ENCODE data around the gene BSN.
"Not testable (repeated sequence)": the region's sequence is repeated elsewhere in the genome, so short reads cannot be mapped to it uniquely, and the experiment has no call there.

Gene BSN

DNA sequence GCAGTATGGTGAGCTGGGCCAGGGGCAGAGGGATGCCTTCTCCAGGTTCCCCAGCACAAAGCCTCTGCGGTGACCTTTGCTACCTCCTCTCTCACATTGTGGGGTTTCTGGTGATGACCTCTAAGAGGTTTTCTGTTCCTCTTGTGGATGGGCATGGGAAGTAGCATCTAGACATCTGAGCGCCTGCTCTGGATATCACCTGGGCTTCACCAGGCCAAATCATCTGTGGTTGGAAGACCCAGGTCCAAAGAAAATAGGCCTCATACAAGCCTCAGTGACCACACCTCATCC lies 126.9 kb downstream of the BSN start:
- peaks cover 78% of the 10 kb centered on the region for H3K36me3 ChIP-seq (ENCODE audit: insufficient read depth, low read length)
- no peaks in the 10 kb centered on the region for H4K20me1 ChIP-seq (ENCODE audit: insufficient read depth, low read length)
- no peaks in the 10 kb centered on the region for H3K27me3 ChIP-seq (ENCODE audit: insufficient read depth, low read length)
- no peaks in the 10 kb centered on the region for H3K9me2 ChIP-seq (ENCODE audit: low read depth, low read length)
- H3F3A ChIP-seq (ENCODE audit: insufficient read depth, low read length), result no peaks in the 10 kb centered on the region
- no peaks in the 10 kb centered on the region for H3K79me2 ChIP-seq (ENCODE audit: insufficient read depth, low read length)
- H3K27ac ChIP-seq (ENCODE audit: low read depth, low read length, poor library complexity, severe bottlenecking), result no peak overlapping the region
- H3K9me3 ChIP-seq (ENCODE audit: low read length), result no peaks in the 10 kb centered on the region
- no peak overlapping the region for H3K4me3 ChIP-seq (ENCODE audit: low read depth, low read length, poor library complexity, severe bottlenecking)
- no peaks in the 10 kb centered on the region for H3K4me1 ChIP-seq (ENCODE audit: insufficient read depth, low read length, severe bottlenecking)
- TF ChIP-seq EZH2 (IDR thresholded peaks at IDR 0.05; ENCODE audit: borderline replicate concordance, low read length), result no peak
- TF ChIP-seq, protein P1, sequence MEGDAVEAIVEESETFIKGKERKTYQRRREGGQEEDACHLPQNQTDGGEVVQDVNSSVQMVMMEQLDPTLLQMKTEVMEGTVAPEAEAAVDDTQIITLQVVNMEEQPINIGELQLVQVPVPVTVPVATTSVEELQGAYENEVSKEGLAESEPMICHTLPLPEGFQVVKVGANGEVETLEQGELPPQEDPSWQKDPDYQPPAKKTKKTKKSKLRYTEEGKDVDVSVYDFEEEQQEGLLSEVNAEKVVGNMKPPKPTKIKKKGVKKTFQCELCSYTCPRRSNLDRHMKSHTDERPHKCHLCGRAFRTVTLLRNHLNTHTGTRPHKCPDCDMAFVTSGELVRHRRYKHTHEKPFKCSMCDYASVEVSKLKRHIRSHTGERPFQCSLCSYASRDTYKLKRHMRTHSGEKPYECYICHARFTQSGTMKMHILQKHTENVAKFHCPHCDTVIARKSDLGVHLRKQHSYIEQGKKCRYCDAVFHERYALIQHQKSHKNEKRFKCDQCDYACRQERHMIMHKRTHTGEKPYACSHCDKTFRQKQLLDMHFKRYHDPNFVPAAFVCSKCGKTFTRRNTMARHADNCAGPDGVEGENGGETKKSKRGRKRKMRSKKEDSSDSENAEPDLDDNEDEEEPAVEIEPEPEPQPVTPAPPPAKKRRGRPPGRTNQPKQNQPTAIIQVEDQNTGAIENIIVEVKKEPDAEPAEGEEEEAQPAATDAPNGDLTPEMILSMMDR (IDR thresholded peaks at IDR 0.05; ENCODE audit: low read length), result no peak
- H3K4me2 ChIP-seq (ENCODE audit: low read length), result no peak overlapping the region
- no peak overlapping the region for H3K9ac ChIP-seq (ENCODE audit: low read length)
- H2AFZ ChIP-seq (ENCODE audit: low read length), result no peak overlapping the region

DNA sequence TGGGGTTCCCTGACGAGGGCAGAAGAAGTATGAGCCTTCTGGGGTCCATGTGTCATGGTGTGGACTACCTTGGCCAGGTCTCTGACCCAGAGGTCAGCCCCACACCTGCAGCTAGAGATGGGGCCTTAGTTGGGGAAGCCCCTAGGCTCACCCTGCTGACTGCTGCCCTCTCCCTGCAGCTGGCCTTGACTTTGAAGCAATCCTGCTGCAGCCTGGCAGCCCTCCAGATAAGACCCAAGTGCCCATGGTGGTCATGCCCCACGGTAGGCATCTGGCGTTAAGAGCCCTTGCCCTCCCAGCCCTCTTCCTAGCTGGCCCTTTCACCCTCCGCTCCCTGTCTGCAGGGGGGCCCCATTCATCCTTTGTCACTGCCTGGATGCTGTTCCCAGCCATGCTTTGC lies 127.3 kb downstream of the BSN start:
- Histone ChIP-seq H3K4me3 (ENCODE audit: low read depth, low read length, poor library complexity, severe bottlenecking) (no peak overlapping the region), H3K4me2 (ENCODE audit: low read length) (no peak overlapping the region), H3F3A (ENCODE audit: insufficient read depth, low read length) (no peaks in the 10 kb centered on the region), H4K20me1 (ENCODE audit: insufficient read depth, low read length) (no peaks in the 10 kb centered on the region), H3K4me1 (ENCODE audit: insufficient read depth, low read length, severe bottlenecking) (no peaks in the 10 kb centered on the region), H3K27me3 (ENCODE audit: insufficient read depth, low read length) (no peaks in the 10 kb centered on the region), H3K9me3 (ENCODE audit: low read length) (no peaks in the 10 kb centered on the region), H3K9ac (ENCODE audit: low read length) (no peak overlapping the region), H3K36me3 (ENCODE audit: insufficient read depth, low read length) (peaks cover 74% of the 10 kb centered on the region), H2AFZ (ENCODE audit: low read length) (no peak overlapping the region), H3K27ac (ENCODE audit: low read depth, low read length, poor library complexity, severe bottlenecking) (no peak overlapping the region), H3K9me2 (ENCODE audit: low read depth, low read length) (no peaks in the 10 kb centered on the region), H3K79me2 (ENCODE audit: insufficient read depth, low read length) (no peaks in the 10 kb centered on the region)
- no peak for TF ChIP-seq EZH2 (IDR thresholded peaks at IDR 0.05; ENCODE audit: borderline replicate concordance, low read length)
- TF ChIP-seq, protein P1 (IDR thresholded peaks at IDR 0.05; ENCODE audit: low read length), result no peak

DNA sequence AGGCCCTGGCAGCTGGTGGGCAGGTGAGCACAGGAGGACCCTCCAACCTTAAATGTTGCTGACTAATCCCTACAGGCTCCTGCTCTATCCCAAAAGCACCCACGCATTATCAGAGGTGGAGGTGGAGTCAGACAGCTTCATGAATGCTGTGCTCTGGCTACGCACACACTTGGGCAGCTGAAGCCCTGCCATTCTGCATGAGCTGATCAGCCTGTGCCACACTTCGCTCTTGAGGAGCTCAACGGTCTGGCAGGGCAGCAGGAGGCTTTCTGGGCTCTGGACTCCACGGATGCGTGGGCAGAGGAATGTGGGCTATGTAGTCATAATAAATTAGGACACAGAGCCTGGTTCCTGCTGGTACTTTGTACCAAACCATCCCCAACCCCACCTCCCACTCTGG lies 128.9 kb downstream of the BSN start:
- Histone ChIP-seq H3K9ac (ENCODE audit: low read length) (no peak overlapping the region), H3K9me2 (ENCODE audit: low read depth, low read length) (no peaks in the 10 kb centered on the region), H3K4me2 (ENCODE audit: low read length) (no peak overlapping the region), H3K4me1 (ENCODE audit: insufficient read depth, low read length, severe bottlenecking) (no peaks in the 10 kb centered on the region), H3K4me3 (ENCODE audit: low read depth, low read length, poor library complexity, severe bottlenecking) (no peak overlapping the region), H3K36me3 (ENCODE audit: insufficient read depth, low read length) (peaks cover 58% of the 10 kb centered on the region), H3K27me3 (ENCODE audit: insufficient read depth, low read length) (no peaks in the 10 kb centered on the region), H3F3A (ENCODE audit: insufficient read depth, low read length) (no peaks in the 10 kb centered on the region), H3K27ac (ENCODE audit: low read depth, low read length, poor library complexity, severe bottlenecking) (no peak overlapping the region), H3K79me2 (ENCODE audit: insufficient read depth, low read length) (no peaks in the 10 kb centered on the region), H2AFZ (ENCODE audit: low read length) (no peak overlapping the region), H4K20me1 (ENCODE audit: insufficient read depth, low read length) (no peaks in the 10 kb centered on the region), H3K9me3 (ENCODE audit: low read length) (no peaks in the 10 kb centered on the region)
- TF ChIP-seq, protein P1 (IDR thresholded peaks at IDR 0.05; ENCODE audit: low read length), result no peak
- TF ChIP-seq EZH2 (IDR thresholded peaks at IDR 0.05; ENCODE audit: borderline replicate concordance, low read length), result no peak

DNA sequence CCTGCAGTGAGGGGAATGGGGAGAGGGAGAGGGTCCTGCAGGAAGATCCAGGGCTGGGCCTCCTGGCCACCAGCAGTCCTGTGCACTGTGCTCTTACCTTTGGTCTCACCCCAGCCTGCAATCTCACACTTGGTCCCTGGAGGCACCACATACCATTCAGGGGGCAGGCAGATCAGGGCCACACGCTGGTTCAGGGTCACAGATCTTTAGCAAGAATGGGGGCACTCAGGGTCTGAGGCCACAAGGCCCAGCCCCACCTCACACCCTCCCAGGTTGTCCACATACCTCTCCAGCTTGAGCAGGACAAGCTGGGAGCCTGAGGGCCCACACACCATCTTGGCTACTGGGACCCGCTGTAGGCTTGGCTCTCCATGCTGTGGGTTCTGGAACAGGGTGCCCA lies 130.2 kb downstream of the BSN start:
- H3K9ac ChIP-seq (ENCODE audit: low read length); H3K9me3 ChIP-seq (ENCODE audit: low read length); H3F3A ChIP-seq (ENCODE audit: insufficient read depth, low read length); H3K4me3 ChIP-seq (ENCODE audit: low read depth, low read length, poor library complexity, severe bottlenecking); H3K9me2 ChIP-seq (ENCODE audit: low read depth, low read length); H3K27me3 ChIP-seq (ENCODE audit: insufficient read depth, low read length); H3K4me2 ChIP-seq (ENCODE audit: low read length); H4K20me1 ChIP-seq (ENCODE audit: insufficient read depth, low read length); H3K4me1 ChIP-seq (ENCODE audit: insufficient read depth, low read length, severe bottlenecking); H3K79me2 ChIP-seq (ENCODE audit: insufficient read depth, low read length); H3K27ac ChIP-seq (ENCODE audit: low read depth, low read length, poor library complexity, severe bottlenecking); H2AFZ ChIP-seq (ENCODE audit: low read length): not testable (repeated sequence)
- peaks cover 45% of the 10 kb centered on the region for H3K36me3 ChIP-seq (ENCODE audit: insufficient read depth, low read length)

DNA sequence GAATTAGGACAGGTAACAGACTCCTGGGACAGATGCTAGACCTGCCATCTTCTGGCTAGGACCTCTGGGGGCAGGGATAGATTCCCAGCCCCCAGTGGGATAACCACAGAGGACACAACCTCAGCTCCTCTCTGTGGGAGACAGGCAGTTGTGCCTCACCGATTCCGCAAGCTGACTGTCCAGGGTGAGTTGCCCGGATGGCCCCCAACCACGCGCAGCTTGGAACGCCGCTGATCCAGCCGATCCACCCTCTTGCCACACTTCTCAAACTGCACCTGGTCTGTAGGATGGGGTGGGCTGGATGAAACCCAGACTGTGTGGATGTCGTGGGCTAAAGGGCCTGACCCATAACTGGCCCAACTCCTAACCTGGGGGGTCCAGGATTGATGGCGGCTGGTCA lies 130.8 kb downstream of the BSN start:
- H3K27me3 ChIP-seq (ENCODE audit: insufficient read depth, low read length); H3K27ac ChIP-seq (ENCODE audit: low read depth, low read length, poor library complexity, severe bottlenecking); H4K20me1 ChIP-seq (ENCODE audit: insufficient read depth, low read length); H3K9me2 ChIP-seq (ENCODE audit: low read depth, low read length); H3F3A ChIP-seq (ENCODE audit: insufficient read depth, low read length); H3K9ac ChIP-seq (ENCODE audit: low read length); H3K4me2 ChIP-seq (ENCODE audit: low read length); H3K79me2 ChIP-seq (ENCODE audit: insufficient read depth, low read length); H2AFZ ChIP-seq (ENCODE audit: low read length); H3K9me3 ChIP-seq (ENCODE audit: low read length); H3K4me3 ChIP-seq (ENCODE audit: low read depth, low read length, poor library complexity, severe bottlenecking): not testable (repeated sequence)
- peaks cover 12% of the 10 kb centered on the region for H3K4me1 ChIP-seq (ENCODE audit: insufficient read depth, low read length, severe bottlenecking)
- H3K36me3 ChIP-seq (ENCODE audit: insufficient read depth, low read length), result peaks cover 39% of the 10 kb centered on the region

DNA sequence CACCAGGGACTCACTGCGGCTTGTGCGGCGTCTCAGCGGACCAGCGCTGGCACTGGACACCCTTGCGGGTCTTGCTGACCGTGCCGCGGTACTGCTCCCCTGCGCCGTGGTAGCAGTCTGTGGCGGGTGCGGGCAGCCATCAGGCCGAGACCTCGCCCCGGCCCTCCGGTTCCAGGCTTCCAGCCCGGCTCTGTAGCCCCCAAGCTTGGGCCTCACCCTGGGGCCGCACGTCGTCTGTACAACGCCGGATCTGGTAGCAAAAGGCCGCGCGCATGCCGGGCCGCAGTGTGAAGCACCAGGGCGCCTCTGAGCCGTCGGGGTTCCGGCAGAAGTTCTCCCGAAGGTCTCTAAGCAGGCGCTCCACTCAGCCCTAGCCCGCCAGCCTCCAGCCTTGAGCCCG lies 131.6 kb downstream of the BSN start:
- H3K9ac ChIP-seq (ENCODE audit: low read length); H3K9me2 ChIP-seq (ENCODE audit: low read depth, low read length); H3K27me3 ChIP-seq (ENCODE audit: insufficient read depth, low read length); H3F3A ChIP-seq (ENCODE audit: insufficient read depth, low read length); H3K27ac ChIP-seq (ENCODE audit: low read depth, low read length, poor library complexity, severe bottlenecking); H3K79me2 ChIP-seq (ENCODE audit: insufficient read depth, low read length); H3K9me3 ChIP-seq (ENCODE audit: low read length); H4K20me1 ChIP-seq (ENCODE audit: insufficient read depth, low read length); H3K4me2 ChIP-seq (ENCODE audit: low read length); H3K4me3 ChIP-seq (ENCODE audit: low read depth, low read length, poor library complexity, severe bottlenecking); H2AFZ ChIP-seq (ENCODE audit: low read length): not testable (repeated sequence)
- Histone ChIP-seq H3K36me3 (ENCODE audit: insufficient read depth, low read length) (peaks cover 31% of the 10 kb centered on the region), H3K4me1 (ENCODE audit: insufficient read depth, low read length, severe bottlenecking) (peaks cover 20% of the 10 kb centered on the region)

Data from OCI-LY1 (cell line).